Activated B cell treated with CpG ODN at 0.5 μM for 24 hours (primary cell): ENCODE results near the gene PRSS53. TPM values are rescaled to one million over a fixed set of nuclear protein-coding genes. Genes with fewer than 3 reads are reported as not detected.

Experiments
- ATAC-seq: fragments of 200-7000 bp; cut with Tn5 transposase; one replicate; pipeline ENCODE4 v1.10.0; 2021; ENCODE audit warnings: low read depth, mild to moderate bottlenecking, moderate library complexity
- CTCF ChIA-PET: fragments of 350-600 bp; sonication (Branson Sonifier 250); formaldehyde crosslinking; loops from one replicate; lab custom pipeline; 2021; ENCODE audit warnings: antibody characterized with exemption; lab: Charles Lee
- POLR2A ChIA-PET: fragments of 350-600 bp; sonication (Branson Sonifier 250); formaldehyde crosslinking; loops from one replicate; lab custom pipeline; 2021; ENCODE audit warnings: antibody characterized with exemption; lab: Charles Lee
- DNase-seq: peaks from one replicate; pipeline ENCODE4 v3.0.0; 2022
- H3K27ac Mint-ChIP-seq: one replicate; pipeline ENCODE4 v1.8.0; 2020; ENCODE audit warnings: mixed read lengths
- H3K27me3 Mint-ChIP-seq: one replicate; pipeline ENCODE4 v1.8.0; 2021; ENCODE audit warnings: mixed read lengths
- H3K36me3 Mint-ChIP-seq: one replicate; pipeline ENCODE4 v1.8.0; 2021; ENCODE audit warnings: low read depth, mixed read lengths
- H3K4me1 Mint-ChIP-seq: one replicate; pipeline ENCODE4 v1.8.0; 2021; ENCODE audit warnings: mixed read lengths
- H3K4me3 Mint-ChIP-seq: one replicate; pipeline ENCODE4 v1.8.0; 2020; ENCODE audit warnings: mild to moderate bottlenecking, mixed read lengths
- H3K9me3 Mint-ChIP-seq: one replicate; pipeline ENCODE4 v1.8.0; 2020; ENCODE audit warnings: mixed read lengths
- intact Hi-C: fragments of 100-400 bp; cut with micrococcal nuclease; formaldehyde crosslinking; loops from one replicate; pipeline ENCODE4 v1.15.1; 2024
- total RNA-seq: library from RNA; stranded (reverse); gene quantifications from 2 replicates; pipeline ENCODE4 v1.2.3, GENCODE V29; 2022
- TF ChIP-seq, protein P1 (sequence below): fragments of 200-600 bp; IDR thresholded peaks from one replicate; pipeline ENCODE4 v1.8.0; 2022; ENCODE audit warnings: antibody characterized with exemption, mild to moderate bottlenecking

Gene PRSS53
- total RNA-seq, 1 donor from 2014 or later, result 5.5 TPM

- POLR2A ChIA-PET, result no interaction called here
- H3K4me1 Mint-ChIP-seq, result peaks cover 2% of the 10 kb centered on the region
- no peaks in the 10 kb centered on the region for H3K9me3 Mint-ChIP-seq
- CTCF ChIA-PET, result no interaction called here
- no peaks in the 10 kb centered on the region for H3K27me3 Mint-ChIP-seq
- H3K27ac Mint-ChIP-seq, result no peak overlapping the region
- TF ChIP-seq, protein P1, sequence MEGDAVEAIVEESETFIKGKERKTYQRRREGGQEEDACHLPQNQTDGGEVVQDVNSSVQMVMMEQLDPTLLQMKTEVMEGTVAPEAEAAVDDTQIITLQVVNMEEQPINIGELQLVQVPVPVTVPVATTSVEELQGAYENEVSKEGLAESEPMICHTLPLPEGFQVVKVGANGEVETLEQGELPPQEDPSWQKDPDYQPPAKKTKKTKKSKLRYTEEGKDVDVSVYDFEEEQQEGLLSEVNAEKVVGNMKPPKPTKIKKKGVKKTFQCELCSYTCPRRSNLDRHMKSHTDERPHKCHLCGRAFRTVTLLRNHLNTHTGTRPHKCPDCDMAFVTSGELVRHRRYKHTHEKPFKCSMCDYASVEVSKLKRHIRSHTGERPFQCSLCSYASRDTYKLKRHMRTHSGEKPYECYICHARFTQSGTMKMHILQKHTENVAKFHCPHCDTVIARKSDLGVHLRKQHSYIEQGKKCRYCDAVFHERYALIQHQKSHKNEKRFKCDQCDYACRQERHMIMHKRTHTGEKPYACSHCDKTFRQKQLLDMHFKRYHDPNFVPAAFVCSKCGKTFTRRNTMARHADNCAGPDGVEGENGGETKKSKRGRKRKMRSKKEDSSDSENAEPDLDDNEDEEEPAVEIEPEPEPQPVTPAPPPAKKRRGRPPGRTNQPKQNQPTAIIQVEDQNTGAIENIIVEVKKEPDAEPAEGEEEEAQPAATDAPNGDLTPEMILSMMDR, result no peak
- intact Hi-C loops, result no loop called here
- H3K36me3 Mint-ChIP-seq, result peaks cover 34% of the 10 kb centered on the region
- no peak overlapping the region for H3K4me3 Mint-ChIP-seq
- ATAC-seq (no peak), DNase-seq (no peak)
These were observed 772 bp downstream of the PRSS53 start for GRCh38 chr16:31087971-31088370.

- Mint-ChIP-seq H3K4me3 (no peak overlapping the region), H3K36me3 (peaks cover 37% of the 10 kb centered on the region), H3K27me3 (no peaks in the 10 kb centered on the region), H3K27ac (no peak overlapping the region), H3K9me3 (no peaks in the 10 kb centered on the region), H3K4me1 (peaks cover 2% of the 10 kb centered on the region)
- ATAC-seq, result no peak
- DNase-seq, result no peak
- intact Hi-C loops, result no loop called here
- TF ChIP-seq, protein P1, result no peak
- CTCF ChIA-PET, result no interaction called here
- POLR2A ChIA-PET, result no interaction called here
These were observed 1.3 kb downstream of the PRSS53 start for GRCh38 chr16:31087481-31087880.

DNA sequence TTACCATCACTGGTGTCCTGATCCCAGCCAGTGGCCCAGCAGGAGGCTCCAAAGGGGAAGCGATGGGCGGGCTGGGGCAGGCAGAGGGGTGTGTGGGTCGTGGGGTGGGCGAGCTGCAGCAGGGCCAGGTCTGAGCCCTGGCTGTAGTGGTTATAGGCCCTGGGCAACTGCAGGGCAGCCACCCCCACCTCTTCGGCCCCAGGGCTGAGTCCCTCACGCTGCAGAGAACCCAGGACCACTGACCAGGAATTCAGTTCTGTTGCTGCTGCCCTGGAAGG, 2.2 kb downstream of the PRSS53 start:
- TF ChIP-seq, protein P1, result no peak
- Mint-ChIP-seq H3K9me3 (no peaks in the 10 kb centered on the region), H3K4me1 (peaks cover 5% of the 10 kb centered on the region), H3K27me3 (no peaks in the 10 kb centered on the region), H3K27ac (no peak overlapping the region), H3K36me3 (peaks cover 41% of the 10 kb centered on the region), H3K4me3 (no peak overlapping the region)
- intact Hi-C loops, result no loop called here
- ChIA-PET CTCF (no interaction called here), POLR2A (interaction anchor here (0.9 kb wide), 1 partner anchor 13 kb away, joined by 6 read pairs; the partner anchor contains the start of genes ZNF646 and ZNF668)
- DNase-seq (no peak), ATAC-seq (no peak)

DNA sequence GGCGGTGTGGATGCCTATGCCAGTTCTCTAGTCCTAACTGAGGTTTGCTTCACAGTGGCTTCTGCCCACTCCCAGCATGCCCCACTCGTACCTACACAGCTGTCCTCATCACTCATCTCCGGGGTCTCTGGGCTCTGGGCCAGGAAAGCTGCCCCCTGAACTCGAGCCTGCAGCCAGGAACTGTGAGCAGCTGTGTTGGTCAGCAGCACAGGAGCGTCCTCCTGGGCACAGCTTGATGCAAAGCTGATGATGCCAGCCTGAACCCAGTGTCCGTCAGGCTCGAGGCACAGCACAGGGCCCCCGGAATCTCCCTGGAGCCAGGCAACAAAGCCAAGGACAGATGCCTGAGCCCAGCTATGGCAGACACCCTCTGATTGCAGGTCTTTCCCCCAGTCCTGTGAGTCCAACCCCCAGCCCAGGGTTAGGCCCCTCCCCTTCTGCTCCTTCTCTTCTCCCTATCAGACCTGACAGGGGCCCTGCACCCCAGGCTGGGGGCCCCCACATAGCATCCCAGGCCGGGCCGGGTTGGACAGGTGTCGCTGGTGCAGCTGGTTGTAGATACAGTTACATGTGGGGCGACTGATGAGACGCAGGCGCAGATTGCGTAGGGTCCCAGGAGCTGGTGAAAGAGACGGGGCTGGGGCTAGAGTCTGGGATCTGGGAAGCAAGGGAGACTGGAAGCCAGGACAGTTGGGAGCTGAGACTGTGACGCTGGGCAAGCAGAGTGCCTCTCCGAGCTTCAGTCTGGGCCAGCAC, 2.7 kb downstream of the PRSS53 start:
- H3K27ac Mint-ChIP-seq, result no peak overlapping the region
- no peak overlapping the region for H3K4me3 Mint-ChIP-seq
- ChIA-PET POLR2A (interaction anchor here (0.9 kb wide), 1 partner anchor 12 kb away, joined by 6 read pairs; the partner anchor contains the start of genes ZNF646 and ZNF668), CTCF (no interaction called here)
- TF ChIP-seq, protein P1, result no peak
- H3K4me1 Mint-ChIP-seq, result peaks cover 5% of the 10 kb centered on the region
- no peak for DNase-seq
- no peaks in the 10 kb centered on the region for H3K27me3 Mint-ChIP-seq
- H3K9me3 Mint-ChIP-seq, result no peaks in the 10 kb centered on the region
- intact Hi-C loops, result no loop called here
- peaks cover 41% of the 10 kb centered on the region for H3K36me3 Mint-ChIP-seq
- no peak for ATAC-seq

GRCh38 chr16:31085411-31085810, 3.3 kb downstream of the PRSS53 start:
- H3K27me3 Mint-ChIP-seq, result no peaks in the 10 kb centered on the region
- ChIA-PET CTCF (no interaction called here), POLR2A (interaction anchor here (0.9 to 2.0 kb wide), 2 partner anchors 9 to 12 kb away, joined by 6 read pairs; partner anchors contain the start of genes VKORC1, ZNF646 and ZNF668)
- intact Hi-C loops, result no loop called here
- peaks cover 41% of the 10 kb centered on the region for H3K36me3 Mint-ChIP-seq
- no peak overlapping the region for H3K27ac Mint-ChIP-seq
- peaks cover 8% of the 10 kb centered on the region for H3K4me1 Mint-ChIP-seq
- no peak overlapping the region for H3K4me3 Mint-ChIP-seq
- no peaks in the 10 kb centered on the region for H3K9me3 Mint-ChIP-seq
- ATAC-seq (no peak), DNase-seq (no peak)
- TF ChIP-seq, protein P1, result no peak
